Measurements from ENCODE around the gene FARP2.
A peak's percentile ranks its signal among the peaks of the same experiment; 100 is the strongest.
"Not testable (repeated sequence)": the region's sequence is repeated elsewhere in the genome, so short reads cannot be mapped to it uniquely, and the experiment has no call there.

The FARP2 gene

DNA sequence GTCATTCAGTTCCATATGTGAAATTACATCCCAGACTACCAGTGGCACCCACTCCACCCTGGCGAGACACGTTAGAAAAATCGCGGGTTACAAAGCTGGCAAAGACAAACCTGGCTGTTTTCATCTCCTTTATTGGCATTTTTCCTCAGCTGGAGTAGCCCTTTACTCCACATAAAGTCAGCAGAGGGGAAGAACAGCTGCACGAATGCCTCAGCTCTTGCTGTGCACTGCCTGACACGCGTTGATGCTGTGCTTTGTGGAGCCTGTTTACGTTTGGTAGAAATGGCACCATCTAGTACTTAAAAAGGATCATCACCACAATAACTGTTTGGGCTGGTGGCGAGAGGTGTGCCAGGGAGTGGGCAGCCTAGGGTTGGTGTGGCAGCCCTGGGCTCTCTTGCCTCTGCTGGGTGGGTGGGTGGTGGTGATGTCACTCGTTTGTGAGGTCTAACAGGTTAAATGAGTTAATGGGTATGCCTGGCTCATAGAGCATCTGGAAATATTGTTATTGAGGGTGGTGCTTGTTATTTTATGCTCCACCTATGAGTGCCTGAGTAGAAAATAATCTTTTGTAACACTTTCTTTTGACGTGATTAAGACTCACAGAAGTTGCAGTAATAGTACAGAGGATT is 16.4 kb downstream of the FARP2 start:
- DNase-seq (ENCODE audit: low spot score), result no peak

DNA sequence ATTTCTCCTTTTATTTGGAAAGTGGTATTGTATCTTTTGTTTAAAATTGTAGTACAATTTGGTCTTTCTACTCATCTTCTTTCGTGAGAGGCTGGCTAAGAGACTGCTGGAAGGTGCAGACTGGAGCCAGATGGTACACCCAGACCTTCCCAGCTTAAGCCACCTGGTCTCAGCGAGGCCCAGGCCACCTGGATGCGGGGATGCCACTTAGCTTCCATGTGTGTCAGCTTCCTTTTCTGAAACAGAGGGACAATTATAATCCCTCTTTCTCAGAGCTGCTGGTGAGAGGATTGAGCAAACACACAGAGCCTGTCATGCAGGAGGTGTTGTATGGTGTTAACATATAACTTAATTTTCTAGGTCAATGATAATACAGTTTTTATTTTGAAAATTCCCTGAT is 17.4 kb downstream of the FARP2 start:
- DNase-seq (ENCODE audit: low spot score), result no peak

DNA sequence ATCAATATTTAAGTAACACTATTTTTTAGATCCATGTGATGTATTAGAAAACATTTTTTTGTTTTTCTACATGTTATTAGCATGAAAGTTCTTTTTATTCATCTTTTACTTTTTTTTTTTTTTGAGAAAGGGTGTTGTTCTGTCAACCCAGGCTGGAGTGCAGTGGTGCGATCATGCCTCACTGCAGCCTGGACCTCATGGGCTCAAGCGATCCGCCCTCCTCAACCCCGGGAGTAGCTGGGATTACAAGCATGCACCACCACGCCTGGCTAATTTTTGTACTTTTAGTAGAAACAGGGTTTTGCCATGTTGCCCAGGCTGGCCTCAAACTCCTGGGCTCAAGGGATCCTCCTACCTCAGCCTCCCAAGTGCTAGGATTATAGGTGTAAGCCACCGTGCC is 17.8 kb downstream of the FARP2 start:
- DNase-seq (ENCODE audit: low spot score), result not testable (repeated sequence)

DNA sequence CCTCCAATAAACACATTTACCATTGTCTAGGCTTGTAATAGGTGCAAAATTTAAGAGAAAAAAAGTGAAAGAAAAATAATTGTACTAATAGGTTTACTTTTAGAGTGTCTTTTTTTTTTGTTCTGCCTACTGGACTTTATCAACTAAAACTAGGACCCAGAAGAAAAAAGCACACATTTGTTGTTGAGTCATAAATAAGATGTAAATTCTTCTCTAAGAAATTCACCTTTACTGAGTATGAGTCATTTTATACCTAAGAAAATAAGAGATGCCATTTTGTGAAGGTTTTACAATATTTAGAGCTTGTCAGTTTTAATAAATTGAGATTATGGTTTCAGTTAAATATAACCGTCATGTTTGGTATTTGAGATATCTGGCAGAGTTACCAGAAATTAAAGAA is 19.2 kb downstream of the FARP2 start:
- no peak for DNase-seq (ENCODE audit: low spot score)

DNA sequence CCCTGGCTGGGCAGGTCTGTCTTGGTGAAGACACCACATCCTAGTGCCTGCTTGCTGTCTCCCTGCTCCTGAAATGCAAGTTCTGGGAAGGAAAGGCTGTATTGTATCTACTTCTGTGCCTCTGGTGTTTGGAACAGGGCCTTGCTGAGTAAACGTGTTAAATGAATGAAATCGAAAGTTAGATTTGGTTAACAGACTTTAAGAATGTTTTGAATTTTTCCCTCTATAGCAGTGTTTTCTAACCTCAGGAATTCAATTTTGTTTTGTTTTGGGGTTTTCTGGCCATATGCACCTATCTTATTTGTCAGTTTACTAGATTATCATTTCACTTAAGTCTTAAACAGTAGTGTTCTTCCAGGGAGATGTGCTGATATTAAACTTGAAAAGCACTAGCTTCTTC is 20.7 kb downstream of the FARP2 start:
- no peak for DNase-seq (ENCODE audit: low spot score)

DNA sequence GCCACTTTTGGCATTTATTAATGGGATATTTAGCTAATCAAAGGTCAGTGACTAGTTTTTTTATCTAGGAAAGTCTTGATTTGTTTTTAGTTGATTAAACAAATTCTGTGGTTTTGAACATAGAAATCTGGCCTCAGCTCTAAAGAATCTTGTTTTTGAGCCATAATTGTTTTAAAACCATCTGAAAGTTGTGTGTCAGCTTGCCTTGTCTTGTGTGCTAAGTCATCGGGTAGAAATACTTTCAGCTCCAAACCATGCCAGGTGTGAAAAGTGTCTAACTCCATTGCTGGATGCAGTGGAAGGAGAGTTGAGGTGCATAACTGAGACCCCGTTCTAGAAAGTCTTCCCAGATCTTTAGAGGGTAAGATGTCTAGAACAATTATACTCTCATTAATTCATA is 22.7 kb downstream of the FARP2 start:
- DNase-seq (ENCODE audit: low spot score), result no peak

DNA sequence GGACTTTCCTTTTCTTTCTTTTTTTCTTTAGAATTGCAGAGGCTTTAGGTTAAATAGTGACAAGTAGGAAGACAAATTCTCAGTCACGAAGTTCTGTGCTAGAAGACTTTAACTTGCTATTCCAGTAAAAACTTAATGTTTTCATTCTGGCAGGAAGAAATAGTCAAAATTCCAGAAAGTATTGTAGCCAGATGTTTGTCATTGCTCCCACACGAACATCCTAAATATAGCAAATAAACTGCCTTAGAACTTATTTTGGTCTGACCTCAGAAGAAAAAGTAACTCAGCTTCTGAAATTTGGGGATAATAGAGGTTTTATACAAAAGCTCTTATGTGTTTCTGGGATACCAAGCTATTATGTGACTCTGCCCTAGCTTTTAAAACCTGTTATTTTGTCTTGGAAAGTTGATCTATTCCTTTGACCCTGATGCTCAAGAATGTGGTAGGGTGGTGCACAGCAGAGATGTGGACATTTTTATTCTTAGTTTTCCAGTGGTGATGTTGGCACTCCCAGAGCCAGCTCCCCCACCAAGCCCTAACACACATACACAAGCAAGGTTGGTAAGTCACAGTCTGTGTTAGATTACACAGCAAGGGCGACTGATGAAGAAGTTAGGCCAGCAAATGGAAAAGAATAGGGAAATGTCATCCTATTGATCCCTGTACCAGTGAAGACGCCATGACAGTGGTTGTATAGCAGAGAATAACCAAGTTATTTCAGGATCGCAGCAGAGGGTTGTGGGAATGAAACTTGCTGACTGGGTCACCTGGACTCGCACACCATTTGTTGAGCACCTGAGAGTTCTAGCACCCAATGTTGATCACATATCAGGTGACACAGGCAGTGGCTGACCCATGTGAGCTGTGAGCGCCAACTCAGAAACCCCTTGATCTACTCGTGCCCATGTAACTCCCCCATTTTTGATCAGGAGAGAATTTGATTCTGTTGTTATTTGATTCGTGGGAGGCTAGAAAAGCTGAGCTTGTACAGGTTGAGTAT is 23.7 kb downstream of the FARP2 start:
- no peak for DNase-seq (ENCODE audit: low spot score)

DNA sequence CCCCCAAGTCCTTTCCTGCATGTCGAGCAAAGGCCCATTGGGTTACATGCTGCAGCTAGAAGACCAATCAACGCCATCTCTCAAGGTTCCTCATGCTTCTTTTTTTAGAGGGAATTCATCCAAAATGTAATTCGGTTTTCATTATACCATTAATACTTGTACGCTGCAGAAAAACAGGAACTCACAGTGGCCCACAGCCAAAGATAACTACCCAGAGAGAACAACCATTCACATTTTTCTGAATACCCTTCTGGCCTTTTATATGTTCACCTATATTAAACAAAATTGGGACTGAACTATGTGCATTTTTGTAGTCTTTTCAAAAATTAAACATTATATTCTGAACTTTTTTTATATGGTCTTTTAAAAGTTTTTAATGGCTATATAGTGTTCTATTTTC is 25.8 kb downstream of the FARP2 start:
- no peak for DNase-seq (ENCODE audit: low spot score)

DNA sequence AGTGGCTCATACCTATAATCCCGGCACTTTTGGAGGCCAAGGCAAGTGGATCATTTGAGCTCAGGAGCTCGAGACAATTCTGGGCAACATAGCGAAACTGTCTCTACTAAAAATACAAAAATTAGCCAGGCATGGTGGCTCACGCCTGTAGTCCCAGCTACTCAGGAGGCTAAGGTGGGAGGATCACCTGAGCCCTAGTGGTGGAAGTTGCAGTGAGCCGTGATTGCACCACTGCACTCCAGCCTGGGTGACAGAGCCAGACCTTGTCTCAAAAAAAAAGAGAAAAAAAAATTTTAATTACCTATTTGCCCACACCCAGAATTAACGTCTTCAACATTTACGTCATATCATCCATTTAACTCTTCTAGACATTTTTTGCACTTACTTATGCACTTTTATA is 29.4 kb downstream of the FARP2 start:
- not testable (repeated sequence) for DNase-seq (ENCODE audit: low spot score)

DNA sequence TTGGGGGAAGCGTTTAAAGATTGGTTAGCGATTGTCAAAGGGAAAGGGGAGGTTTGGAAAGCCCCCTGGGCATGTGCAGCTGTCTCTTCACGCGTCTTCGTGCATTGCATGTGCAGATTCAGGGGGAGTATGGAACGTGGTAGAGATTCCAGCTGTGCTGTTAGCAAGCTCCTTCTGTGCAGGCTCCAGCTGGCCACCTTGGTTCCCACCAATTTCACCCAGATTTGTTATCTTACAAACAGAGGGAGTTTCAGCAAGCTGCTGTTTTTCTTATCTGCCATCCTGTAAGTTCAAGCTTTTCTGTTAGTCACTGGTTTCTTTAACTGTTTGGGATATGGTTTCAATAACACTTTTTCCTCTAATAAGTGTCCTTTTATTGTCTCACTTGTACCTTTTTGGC is 30.4 kb downstream of the FARP2 start:
- no peak for DNase-seq (ENCODE audit: low spot score)

DNA sequence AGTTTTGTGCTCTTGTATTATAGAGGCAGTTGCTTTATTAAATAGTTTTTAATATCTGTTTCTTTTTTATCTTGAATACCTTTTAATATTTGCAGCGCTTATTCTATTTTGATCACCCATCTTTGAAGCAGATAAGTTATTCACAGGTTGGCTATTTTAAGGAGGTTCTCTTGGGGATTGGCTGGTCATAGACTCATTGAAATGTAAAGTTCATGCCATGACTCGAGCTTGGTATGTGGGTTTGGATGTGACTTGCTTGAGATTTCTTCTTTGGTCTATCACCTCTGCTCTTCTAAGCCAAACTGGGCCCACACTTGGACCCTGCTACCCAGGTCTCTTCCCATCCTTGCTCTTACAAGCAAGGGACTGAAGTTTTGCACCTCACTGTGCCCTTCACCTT is 33.6 kb downstream of the FARP2 start:
- DNase-seq (ENCODE audit: low spot score), result no peak

DNA sequence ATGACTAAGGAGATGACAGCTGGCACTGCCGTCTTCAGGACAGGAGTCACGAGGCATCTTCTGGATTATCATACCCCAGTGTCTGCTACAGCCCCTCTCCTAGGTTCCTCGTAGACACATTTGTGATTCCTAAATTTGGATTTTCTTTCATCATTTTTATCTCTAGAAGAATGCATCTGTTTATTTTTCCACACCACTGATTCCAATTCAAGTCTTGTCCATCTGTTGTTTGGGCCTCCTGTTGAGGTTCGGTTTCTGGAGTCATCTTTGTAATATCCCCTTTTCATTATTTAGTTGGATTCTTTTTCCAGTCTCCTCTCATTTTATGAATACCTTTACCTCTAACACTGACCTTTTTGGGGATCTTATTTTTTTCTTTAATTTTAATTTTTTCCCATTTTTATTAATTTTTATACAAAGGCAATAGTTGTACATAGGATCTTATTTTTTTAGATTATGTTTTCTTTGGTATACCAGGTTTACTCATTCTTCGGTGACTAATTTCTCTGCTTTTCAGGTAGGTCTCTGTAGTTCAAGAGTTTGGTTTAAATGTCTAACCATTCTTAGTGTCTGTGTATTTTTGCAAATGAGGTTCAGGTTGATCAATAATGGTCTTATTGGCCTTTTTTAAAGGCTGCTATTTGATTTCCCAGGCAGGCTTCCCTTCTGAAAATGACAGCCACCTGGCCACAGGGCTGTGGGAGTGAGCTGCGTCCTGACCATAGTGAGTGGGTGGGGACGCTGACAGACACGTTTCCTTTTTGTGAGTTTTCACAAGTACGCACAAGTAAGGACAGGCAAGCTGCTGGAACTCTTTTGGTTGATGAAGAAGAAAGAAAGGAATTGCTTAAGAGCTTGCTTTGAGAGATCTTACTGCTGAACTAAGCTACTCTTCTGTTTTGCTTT is 34.5 kb downstream of the FARP2 start:
- no peak for DNase-seq (ENCODE audit: low spot score)

DNA sequence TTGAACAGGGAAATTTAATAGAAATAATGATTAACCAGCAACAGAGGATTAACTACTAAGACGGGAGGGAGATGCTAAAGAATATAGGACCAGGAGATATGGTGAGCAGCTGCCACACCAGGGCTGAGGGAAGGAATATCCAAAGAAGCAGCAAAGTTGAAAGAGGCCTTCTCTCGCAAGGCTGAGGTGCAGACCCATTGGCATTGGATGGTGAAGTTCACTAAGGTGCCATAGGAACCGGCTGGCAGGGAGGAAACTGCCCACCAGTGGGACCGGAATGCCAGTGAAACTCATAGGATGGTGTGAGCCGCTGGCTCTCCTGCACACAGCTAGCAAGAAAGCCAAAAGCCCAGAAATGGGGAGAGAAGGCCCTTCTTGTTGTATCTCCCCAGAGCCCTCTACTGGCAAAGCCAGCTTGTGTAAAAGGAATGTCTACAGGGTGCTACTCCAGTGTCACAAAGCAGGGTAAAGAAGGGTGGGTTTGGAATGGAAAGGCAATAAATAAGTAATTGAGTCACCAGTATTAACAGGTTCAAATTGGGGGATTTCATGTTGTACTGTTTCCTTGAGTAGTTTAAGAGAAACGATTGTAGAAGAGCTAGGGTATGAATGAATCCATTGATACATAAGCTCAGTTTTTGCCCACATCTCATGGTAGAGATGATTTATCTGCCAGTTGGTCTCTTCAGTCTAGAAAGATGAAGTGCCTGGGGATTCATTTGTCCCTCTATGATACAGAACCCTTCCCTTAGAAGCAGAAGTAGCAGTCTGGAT is 36.0 kb downstream of the FARP2 start:
- peak; percentile 8 for DNase-seq (ENCODE audit: low spot score)

DNA sequence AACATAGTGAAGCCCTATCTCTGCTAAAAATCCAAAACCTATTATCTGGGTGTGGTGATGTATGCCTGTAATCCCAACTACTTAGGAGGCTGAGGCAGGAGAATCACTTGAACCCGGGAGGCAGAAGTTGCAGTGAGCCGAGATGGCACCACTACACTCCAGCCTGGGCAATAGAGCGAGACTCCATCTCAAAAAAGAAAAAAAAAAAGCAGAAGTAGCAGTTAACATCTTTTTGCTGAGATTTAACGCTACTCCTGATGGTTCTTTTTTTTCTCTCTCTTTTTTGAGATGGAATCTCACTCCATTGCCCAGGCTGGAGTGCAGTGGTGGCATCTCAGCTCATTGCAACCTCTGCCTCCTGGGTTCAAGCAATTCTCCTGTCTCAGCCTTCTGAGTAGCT is 36.7 kb downstream of the FARP2 start:
- not testable (repeated sequence) for DNase-seq (ENCODE audit: low spot score)

DNA sequence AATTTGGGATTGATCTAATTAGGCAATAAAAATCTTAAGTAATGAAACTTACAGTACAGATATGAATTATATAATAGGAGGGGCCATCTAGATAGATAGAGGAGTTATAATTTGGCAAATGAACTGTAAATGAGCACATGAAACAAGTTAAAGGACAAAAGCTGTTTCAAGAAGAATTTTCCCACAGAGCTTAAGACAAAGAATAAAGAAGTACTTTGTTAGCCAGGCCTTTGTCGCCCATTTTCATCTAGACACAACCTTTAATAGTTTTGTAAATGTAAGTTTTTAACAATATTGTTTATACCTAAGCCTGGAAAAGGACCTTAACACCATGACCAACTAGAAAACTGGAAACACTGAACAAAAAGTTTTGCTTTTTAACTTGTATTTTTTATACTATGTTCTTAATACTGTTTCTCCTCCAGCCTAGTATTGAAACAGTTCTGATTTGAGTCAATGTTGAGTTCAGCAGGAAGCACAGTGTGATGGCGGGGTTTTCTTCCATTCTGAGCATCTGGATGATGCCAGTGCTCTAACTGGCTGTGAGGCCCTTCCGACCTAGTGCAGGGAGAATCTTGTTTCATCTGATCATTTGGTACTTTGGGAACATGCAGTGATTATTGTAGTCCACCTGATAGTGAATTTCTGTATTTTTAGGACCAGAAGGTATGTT is 37.6 kb downstream of the FARP2 start:
- DNase-seq (ENCODE audit: low spot score), result no peak

DNA sequence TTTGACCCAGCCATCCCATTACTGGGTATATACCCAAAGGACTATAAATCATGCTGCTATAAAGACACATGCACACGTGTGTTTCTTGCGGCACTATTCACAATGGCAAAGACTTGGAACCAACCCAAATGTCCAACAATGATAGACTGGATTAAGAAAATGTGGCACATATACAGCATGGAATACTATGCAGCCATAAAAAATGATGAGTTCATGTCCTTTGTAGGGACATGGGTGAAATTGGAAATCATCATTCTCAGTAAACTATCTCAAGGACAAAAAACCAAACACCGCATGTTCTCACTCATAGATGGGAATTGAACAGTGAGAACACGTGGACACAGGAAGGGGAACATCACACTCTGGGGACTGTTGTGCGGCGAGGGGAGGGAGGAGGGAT is 40.7 kb downstream of the FARP2 start:
- DNase-seq (ENCODE audit: low spot score), result not testable (repeated sequence)

DNA sequence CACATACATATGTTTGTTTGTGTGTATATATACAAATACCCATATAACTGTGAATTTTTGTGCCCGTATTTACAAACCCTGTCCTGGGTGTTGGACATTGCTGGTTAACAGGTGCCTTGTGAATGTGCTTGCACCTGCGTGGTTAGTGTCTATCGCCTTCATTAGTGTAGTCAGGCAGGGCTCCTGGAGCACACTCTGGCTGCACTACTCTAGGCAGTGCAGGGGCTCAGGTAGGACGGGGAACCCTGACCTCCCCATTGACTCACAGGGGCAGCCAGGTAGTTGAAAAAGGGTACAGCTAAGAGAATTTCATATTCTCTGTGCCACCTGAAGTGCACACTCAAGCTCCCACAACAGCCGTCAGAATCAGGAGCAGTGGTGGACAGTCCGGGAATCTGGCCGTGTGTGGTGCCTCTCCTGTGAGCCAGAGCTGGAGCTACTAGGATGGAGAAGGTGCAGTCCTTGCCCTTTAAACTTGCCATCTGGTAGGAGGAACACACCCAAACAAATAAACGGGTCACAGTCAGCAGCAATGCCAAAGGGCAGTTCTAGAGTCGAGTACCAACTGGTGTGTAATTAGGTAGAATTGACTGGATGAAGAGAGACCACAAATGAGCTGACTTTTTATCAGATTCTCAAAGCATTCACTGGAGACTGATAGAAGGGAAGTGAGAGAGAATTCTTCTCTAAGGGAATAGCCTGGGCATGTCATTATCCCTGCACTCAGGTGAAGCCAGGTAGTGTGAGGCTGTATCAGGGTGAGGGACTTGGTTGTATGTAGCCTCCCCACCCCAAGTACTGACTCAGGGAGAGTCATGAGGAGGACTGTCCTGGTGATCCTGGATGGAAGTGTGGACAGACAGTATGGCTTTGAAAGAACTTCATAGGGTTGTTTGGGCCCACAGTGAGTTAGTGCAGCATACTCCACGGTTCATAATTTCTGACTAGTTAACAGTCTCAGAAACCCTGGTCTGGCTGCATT is 44.1 kb downstream of the FARP2 start:
- no peak for DNase-seq (ENCODE audit: low spot score)

DNA sequence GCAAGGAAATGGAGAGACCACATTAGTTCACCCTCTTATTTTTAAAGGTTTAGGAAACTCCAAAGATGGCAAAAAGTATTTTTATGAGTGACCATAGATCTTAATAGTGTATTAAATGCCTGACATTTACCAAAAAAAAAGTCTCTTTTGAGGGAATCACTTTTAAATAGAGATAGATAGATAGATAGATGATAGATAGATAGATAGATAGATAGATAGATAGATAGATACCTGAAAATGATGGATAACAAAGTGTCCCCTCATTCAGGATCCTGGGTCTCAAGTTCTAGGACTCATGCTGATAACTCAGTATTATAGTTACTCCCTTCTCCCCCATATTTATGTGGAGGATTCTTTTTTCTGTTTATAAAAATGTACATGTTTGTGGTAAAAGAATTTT is 52.8 kb downstream of the FARP2 start:
- DNase-seq (ENCODE audit: low spot score), result no peak

DNA sequence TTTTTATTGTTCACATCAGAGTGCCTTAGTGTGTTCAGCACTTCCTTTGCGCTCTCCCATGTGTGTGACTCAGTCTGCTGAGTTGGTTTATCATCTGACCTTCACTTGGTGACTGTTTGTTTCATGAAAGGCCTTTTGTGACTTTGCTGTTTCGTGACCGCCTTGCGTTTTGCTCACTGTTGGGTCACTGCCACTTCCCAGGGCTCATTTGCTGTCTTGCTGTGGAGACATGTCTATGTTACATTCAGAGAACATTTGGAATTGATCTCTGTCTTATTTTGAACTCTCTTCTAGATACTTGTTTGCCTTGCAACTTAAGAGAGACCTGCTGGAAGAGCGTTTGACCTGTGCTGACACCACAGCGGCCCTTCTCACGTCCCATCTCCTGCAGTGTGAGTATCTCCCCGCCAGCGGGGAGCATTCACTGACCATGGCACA is 54.7 kb downstream of the FARP2 start:
- peak; percentile 47 for DNase-seq (ENCODE audit: low spot score)

DNA sequence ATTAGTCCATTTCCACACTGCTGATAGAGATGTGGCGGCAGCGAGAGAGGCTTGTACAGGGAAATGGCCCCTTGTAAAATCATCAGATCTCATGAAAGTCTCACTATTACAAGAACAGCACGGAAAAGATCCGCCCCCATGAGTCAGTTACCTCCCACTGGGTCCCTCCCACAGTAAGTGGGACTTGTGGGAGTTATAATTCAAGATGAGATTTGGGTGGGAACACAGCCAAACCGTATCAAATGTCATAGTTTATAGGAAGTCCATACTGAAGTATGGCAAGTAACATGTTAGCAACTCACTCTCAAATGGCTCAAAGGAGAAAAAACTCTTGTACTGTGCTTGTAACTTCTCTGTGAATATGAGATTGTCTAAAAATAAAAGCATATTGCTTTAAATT is 56.1 kb downstream of the FARP2 start:
- peak; percentile 14 for DNase-seq (ENCODE audit: low spot score)
